Neural progenitor cell (in vitro differentiated cells): ENCODE measurements around the gene SAMD10.

ENCODE experiments used
- CTCF ChIP-seq: fragments of 200-600 bp; sonication (generic); IDR thresholded peaks from 2 replicates; pipeline ENCODE4 v1.5.1; 2017; ENCODE audit warnings: antibody characterized with exemption, mild to moderate bottlenecking
- EZH2phosphoT487 ChIP-seq: fragments of 200-600 bp; sonication (generic); IDR thresholded peaks from 2 replicates; pipeline ENCODE4 v1.6.1; 2017; ENCODE audit warnings: antibody characterized with exemption

- peak; percentile 87 for TF ChIP-seq CTCF
- no peak for TF ChIP-seq EZH2phosphoT487
Observed at GRCh38 chr20:63980806-63981728, 1.6 kb upstream of the SAMD10 start, which contains the start of gene PRPF6.
